ENCODE measurements around the gene SMAD3.

SMAD3 gene

DNA sequence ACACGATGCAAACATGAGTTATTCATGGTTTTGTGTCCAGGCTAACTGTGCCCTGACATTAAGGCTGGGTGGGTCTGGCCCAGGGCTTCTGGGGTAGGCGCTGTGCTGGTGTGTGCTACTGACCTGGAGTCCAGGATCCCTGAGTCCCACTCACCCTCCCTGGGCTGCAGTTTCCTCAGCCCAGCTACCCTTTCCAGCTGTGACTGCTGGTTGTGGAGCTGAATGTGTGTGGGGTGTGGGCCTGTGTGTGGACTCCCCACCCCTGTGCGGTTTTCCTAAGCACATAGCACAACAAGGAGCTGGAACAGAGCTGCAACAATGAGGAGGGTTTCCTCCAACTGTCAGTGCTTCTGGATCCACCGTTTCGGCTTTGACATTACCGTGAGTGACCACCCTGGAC lies 38.0 kb downstream of the SMAD3 start:
- no peak for DNase-seq (ENCODE audit: low read depth)
- no peak overlapping the region for H3K4me3 ChIP-seq (ENCODE audit: low read depth, low read length)
- TF ChIP-seq, protein P1, sequence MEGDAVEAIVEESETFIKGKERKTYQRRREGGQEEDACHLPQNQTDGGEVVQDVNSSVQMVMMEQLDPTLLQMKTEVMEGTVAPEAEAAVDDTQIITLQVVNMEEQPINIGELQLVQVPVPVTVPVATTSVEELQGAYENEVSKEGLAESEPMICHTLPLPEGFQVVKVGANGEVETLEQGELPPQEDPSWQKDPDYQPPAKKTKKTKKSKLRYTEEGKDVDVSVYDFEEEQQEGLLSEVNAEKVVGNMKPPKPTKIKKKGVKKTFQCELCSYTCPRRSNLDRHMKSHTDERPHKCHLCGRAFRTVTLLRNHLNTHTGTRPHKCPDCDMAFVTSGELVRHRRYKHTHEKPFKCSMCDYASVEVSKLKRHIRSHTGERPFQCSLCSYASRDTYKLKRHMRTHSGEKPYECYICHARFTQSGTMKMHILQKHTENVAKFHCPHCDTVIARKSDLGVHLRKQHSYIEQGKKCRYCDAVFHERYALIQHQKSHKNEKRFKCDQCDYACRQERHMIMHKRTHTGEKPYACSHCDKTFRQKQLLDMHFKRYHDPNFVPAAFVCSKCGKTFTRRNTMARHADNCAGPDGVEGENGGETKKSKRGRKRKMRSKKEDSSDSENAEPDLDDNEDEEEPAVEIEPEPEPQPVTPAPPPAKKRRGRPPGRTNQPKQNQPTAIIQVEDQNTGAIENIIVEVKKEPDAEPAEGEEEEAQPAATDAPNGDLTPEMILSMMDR (conservative IDR thresholded peaks at IDR 0.05; ENCODE audit: low read depth, low read length) = no peak

DNA sequence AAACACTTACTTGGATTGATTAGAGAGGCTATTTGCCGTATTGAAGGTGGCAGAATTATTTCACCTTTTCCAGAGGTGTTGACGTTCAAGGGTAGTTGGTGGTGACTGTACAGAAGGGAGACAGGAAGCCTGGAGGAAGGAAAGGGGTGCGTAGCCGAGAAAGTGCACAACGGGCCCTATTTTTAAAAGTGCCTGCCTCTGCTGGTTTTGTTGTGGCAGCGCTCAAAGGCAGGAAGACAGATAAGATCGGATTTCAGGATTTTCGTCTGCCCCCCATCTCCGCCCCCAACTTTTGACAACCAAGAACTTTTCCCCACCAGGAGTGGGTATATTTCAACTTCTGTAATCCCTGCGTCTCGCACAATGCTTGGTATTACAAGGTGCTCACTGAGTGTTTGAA lies 38.5 kb downstream of the SMAD3 start:
- TF ChIP-seq, protein P1 (conservative IDR thresholded peaks at IDR 0.05; ENCODE audit: low read depth, low read length) = no peak
- H3K4me3 ChIP-seq (ENCODE audit: low read depth, low read length) = no peak overlapping the region
- DNase-seq (ENCODE audit: low read depth) = no peak

DNA sequence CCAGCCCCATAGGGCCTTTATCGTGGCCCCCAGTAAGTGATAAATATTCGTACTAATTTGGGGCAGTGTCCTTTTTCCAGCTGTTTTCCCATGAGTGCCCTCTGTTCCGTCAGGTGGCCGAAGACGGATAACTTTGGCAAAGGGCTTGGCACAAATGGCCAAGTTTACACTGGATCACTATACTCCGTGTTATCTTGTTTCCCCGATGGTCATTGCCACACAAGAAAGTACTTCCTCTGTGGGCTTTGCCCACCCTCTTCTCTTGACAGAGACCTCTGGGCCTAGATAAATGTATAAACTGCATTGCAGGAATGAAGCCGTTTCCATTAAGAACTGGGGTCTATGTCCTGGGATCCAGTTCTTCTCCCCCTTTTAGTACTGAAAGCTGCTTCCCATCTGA lies 39.1 kb downstream of the SMAD3 start:
- no peak for DNase-seq (ENCODE audit: low read depth)
- TF ChIP-seq, protein P1 (conservative IDR thresholded peaks at IDR 0.05; ENCODE audit: low read depth, low read length) = no peak
- no peak overlapping the region for H3K4me3 ChIP-seq (ENCODE audit: low read depth, low read length)

DNA sequence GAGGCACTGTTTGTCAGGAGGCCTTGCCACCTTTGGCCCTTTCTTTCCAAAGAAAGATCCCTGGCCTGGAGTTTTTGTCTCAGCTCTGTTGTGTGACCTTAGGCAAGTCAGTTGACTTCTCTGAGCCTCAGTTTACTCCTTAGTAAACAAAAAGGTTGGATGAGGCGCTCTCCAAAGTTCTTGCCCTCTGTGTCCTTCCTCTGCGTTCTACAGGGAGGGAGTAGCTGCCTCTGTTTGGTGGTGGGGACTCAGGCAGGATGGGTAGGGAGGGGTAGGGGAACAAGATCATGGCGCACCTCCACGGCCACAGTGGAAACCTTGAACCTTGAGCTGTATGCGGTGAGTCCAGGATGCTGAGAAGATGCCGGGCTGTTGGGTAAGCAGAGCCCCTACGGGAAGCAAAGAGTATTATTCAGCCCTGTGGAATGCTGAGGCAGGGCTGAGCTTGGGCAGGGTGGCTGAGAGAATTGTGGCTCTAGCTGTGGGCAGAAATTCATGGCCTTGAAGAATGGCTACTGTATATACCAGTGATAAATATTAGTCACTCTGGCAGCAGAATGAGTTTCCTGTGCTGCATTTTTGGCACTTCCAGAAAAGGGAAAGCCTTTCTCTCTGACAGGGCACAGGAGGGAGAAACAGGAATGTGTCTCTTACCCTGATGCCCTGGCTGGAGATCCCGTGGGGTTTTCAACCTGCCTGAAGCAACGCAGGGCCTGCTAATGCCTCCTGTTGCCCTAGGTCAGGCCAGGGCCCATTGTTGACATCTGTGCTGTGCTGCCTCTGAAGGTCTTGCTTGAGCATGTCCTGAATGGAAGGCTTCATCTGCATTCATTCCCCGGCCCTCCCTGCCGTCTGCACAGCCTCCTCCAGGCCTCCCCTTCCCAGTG lies 39.9 kb downstream of the SMAD3 start:
- H3K4me3 ChIP-seq (ENCODE audit: low read depth, low read length) = no peak overlapping the region
- TF ChIP-seq, protein P1 (conservative IDR thresholded peaks at IDR 0.05; ENCODE audit: low read depth, low read length) = peak; percentile 18
- DNase-seq (ENCODE audit: low read depth) = peak; percentile 96

DNA sequence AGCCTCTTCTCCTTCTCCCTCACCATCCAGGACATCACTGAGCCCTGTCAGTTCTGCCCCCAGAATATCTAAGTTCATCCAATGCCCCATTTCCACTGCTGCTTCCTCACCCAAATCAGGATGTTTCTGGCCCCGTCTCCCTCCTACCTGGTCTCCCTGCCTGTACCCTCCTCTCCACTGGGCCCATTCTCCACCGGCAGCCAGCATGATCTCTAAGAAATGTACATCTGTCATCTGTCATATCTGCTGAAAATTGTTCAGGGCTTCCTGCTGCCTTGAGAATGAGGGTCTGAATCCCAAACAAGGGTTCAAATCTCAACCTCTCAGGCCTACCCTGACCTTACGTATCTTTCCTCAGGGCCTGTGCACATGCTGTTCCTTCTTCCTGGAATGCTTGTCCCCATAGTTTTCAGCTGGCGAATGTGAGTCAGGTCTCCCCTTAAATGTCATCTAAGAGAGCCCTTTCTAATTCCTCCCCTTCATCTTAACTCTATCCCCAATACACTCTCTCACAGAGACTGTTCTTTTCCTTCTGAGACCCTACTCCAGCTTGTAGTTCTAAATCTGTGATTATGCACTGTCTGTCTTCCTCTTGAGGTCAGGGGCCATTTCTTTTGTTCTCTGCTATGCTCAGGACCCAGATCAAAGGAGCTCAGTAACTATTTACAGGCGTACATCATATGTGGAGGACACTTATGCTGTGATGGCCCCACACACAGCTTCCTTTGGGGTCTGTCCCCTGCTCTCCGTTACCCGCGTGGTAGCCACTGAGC lies 40.8 kb downstream of the SMAD3 start:
- TF ChIP-seq, protein P1 (conservative IDR thresholded peaks at IDR 0.05; ENCODE audit: low read depth, low read length) = no peak
- no peak overlapping the region for H3K4me3 ChIP-seq (ENCODE audit: low read depth, low read length)
- DNase-seq (ENCODE audit: low read depth) = no peak

DNA sequence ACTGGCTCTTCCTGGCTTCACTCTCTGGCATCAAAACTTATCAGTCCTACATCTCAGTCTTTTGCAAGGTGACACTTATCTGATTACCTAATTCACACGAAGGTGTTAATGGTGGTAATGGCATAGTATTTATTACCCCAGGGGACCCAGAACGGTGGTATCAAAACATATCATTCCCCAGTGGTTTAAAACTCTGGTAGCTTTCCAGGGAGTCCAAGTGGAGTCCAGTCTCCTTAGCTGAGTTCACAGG lies 41.3 kb downstream of the SMAD3 start:
- no peak for DNase-seq (ENCODE audit: low read depth)
- H3K4me3 ChIP-seq (ENCODE audit: low read depth, low read length) = no peak overlapping the region
- TF ChIP-seq, protein P1 (conservative IDR thresholded peaks at IDR 0.05; ENCODE audit: low read depth, low read length) = no peak

Measured in choroid plexus epithelial cell (primary cell).